Jurkat, Clone E6-1 (cell line): ENCODE data around the gene RILPL2.
A peak's percentile ranks its signal among the peaks of the same experiment; 100 is the strongest.
"Not testable (repeated sequence)": the region's sequence is repeated elsewhere in the genome, so short reads cannot be mapped to it uniquely, and the experiment has no call there.

Source experiments
- DNase-seq: peaks from one replicate; pipeline ENCODE4 v3.0.0-alpha.2; 2011; ENCODE audit warnings: low read depth, low spot score
- H3K4me3 ChIP-seq: 2 replicates; pipeline ENCODE4 v1.5.1; 2011; ENCODE audit warnings: mild to moderate bottlenecking, low read length, control low read depth, moderate library complexity

RILPL2 gene

GRCh38 chr12:123409284-123410040 is 27.0 kb downstream of the RILPL2 start:
- not testable (repeated sequence) for H3K4me3 ChIP-seq, DNase-seq

DNA sequence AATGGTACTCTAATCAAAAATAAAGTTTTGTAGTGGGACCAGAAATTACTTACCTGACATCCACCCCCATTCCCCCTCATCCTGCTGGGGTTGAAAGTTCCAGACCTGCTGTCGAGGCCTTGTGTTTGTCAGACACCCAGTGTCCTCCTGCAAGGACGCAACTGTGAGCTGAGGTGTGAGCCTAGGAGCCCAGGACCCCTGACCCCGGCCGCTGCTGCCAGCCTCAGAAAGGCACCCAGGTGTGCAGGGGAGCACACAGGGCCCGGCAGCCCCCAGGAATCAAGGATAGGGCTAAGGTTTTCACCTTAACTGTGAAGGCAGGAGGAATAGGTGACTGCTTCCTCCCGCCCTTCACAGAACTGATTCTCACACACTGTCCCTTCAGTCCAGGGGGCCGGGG is 27.9 kb downstream of the RILPL2 start:
- not testable (repeated sequence) for H3K4me3 ChIP-seq, DNase-seq

DNA sequence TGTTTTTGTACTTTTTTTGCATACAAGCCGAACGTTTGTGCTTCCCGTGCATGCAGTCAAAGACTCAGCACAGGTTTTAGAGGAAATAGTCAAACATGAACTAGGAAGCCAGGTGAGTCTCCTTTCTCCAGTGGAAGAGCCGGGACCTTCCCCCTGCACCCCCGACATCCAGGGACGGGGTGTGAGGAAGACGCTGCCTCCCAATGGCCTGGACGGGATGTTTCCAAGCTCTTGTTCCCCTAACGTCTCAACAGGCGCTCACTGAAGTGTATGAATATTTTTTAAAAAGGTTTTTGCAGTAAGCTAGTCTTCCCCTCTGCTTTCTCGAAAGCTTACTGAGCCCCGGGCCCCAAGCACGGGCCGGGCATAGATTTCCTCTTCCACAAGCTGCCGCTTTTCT is 28.6 kb downstream of the RILPL2 start:
- DNase-seq, result not testable (repeated sequence)

DNA sequence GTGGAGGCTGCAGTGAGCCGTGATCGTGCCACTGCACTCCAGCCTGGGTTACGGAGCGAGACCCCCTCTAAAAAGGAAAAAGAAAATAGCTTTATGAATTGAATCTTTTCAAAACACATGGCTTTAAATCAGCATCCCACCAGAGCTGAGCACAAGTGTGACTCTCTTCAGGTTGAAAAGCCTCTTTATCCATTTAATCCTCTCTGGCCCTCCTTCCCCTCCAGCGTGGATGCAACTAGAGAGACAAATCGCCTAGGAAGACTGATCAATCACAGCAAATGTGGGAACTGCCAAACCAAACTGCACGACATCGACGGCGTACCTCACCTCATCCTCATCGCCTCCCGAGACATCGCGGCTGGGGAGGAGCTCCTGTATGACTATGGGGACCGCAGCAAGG is 29.2 kb downstream of the RILPL2 start:
- not testable (repeated sequence) for H3K4me3 ChIP-seq, DNase-seq

More for the DNA sequence above, 28.6 kb downstream of the RILPL2 start:
- H3K4me3 ChIP-seq, result not testable (repeated sequence)

DNA sequence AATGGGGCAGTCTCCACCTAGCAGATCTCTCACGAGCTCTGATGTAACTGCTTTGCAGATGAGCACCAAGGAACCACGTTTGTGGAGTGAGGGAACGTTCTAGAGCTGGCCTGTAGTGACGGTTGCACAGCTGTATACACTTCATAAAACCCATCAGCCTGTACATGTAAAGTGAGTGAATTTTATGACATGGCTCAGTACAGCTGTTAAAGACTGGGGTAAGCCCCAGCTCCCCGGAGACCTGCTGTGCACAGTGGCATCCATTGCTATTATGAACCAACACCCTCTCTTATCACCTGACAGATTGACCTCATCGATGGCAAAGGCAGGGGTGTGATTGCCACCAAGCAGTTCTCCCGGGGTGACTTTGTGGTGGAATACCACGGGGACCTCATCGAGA is 31.9 kb downstream of the RILPL2 start:
- no peak overlapping the region for H3K4me3 ChIP-seq
- DNase-seq, result no peak

DNA sequence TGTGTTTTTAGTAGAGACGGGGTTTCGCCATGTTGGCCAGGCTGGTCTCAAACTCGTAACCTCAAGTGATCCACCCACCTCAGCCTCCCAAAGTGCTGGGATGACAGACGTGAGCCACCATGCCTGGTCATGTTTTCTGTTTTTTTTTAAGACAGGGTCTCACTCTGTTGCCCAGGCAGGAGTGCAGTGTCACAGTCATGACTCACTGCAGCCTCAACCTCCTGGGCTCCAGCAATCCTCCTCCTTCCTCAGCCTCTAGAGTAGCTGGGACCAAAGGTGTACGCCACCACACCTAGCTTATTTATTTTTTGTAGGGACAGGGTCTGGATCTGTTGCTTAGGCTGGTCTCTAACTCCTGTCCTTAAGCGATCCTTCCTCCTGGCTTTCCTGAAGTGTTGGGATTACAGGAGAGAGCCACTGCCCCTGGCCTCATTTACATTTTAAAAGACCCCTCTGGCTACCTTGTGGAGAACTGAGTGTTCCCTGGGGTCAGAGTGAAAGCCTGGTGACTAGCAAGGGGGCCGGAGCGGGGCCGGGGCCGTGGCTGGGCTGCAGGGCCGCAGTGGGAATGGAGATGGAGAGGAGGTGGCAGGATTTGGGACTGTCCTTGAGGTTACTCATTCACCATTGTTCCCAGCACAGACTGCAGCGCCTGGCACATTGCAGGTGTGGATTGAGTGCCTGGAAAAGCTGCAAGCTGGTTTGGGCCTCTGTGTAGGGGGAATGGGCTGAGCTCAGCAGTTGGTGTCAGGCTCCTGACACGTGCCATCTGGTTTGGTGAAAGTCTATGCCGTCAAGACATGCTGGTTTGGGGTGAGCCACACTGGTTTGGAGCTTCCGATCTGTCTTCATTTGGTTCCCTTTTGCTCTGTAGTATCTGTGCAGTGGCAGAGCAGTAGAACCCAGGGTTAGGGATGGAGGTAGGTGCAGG is 34.5 kb downstream of the RILPL2 start:
- DNase-seq, result no peak

DNA sequence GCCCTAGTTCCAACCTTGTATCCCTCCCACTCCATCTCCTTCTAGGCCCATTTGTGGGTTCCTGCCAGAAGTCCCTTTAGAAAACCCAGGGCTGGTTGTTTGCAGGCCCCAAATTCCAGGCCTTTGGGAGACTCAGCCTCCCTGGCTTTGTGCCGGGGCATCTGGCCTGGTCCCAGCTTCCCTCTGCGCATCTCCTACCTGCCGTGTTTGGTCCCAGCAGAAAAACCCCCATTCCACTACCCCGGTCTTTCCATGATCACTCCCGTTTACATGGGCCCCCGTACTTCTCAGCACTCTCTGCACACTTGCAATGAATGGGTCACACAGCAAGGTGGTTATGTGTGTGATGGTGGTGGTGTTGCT is 37.2 kb downstream of the RILPL2 start:
- no peak for DNase-seq
- no peak overlapping the region for H3K4me3 ChIP-seq

More for the DNA sequence above, 34.5 kb downstream of the RILPL2 start:
- no peak overlapping the region for H3K4me3 ChIP-seq

- DNase-seq, result no peak
- H3K4me3 ChIP-seq, result no peak overlapping the region
Measured at GRCh38 chr12:123398550-123399254, 37.8 kb downstream of the RILPL2 start.

DNA sequence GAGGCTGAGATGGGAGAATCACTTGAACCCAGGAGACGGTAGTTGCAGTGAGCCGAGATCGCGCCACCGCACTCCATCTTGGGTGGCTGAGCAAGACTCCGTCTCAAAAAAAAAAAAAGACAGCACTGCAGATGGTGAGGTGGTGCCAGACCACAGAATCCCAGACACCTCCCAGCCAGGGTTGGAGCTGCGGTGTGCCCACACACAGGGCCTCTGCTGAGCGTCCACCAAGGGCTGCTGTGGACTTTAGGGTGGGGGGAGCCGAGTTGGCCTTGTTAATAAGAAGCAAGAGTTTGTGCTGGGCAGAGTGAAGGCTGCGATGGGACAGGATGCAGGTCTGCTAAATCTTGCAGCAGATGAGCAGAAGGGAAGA is 38.3 kb downstream of the RILPL2 start:
- DNase-seq, result no peak
- no peak overlapping the region for H3K4me3 ChIP-seq

DNA sequence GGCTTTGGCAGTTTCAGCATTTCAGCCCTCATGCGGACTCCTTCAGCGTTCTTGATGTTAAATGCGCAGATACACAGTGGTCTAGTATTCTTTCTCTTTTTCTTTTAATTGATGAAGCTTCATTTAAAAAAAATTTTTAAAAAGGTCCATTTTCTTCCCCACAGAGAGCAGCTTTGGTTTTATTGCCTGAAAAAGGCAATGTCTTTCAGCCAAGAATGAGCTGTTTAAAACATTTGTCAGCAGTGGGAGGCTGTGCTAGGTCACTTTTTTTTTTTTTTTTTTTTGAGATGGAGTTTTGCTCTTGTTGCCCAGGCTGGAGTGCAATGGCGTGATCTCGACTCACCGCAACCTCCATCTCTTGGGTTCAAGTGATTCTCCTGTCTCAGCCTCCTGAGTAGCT is 39.1 kb downstream of the RILPL2 start:
- H3K4me3 ChIP-seq, result no peak overlapping the region
- DNase-seq, result no peak

- no peak overlapping the region for H3K4me3 ChIP-seq
Measured at GRCh38 chr12:123396954-123397353, 39.5 kb downstream of the RILPL2 start.

DNA sequence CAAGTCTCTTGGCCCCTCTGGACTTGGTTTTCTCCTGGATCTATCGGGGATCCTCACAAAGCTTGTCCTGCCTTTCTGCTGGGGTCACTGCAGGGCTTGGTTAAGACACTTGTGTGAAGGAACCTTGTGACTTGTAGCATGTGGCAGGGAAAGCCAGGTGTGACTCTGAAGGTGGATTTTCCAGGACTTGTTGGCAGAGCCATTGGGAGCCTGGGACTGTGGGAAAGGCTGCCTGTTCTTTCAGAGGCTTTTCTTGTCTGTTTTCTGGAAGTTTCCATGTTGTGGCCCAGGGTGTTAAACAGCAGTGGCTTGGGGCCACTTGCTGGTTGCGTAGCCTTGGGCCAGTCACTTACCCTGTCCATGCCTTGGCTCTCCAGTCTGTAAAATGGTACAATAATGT is 39.9 kb downstream of the RILPL2 start:
- H3K4me3 ChIP-seq, result no peak overlapping the region
- no peak for DNase-seq

More at GRCh38 chr12:123396954-123397353, 39.5 kb downstream of the RILPL2 start:
- DNase-seq, result no peak

DNA sequence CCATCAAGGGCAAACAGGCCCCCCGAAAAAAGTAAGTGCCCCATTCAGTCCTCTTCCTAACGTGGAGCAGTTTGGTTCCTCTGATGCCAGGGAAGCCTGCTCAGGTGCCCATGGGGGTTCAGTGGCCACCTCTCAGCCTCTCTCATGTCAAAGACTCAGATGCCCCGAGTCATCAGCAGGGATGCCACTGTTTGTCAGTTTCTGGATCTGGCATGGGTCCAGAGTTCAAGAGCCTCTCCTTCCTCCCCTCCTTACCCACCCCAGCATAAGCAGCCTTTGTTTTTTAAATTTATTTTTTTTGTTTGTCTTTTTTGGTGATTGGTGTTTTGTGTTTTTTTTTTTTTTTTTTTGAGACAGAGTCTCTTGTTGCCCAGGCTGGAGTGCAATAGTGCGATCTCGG is 41.2 kb downstream of the RILPL2 start:
- no peak overlapping the region for H3K4me3 ChIP-seq
- DNase-seq, result no peak

GRCh38 chr12:123393747-123394146 is 42.7 kb downstream of the RILPL2 start:
- no peak overlapping the region for H3K4me3 ChIP-seq
- DNase-seq, result no peak

DNA sequence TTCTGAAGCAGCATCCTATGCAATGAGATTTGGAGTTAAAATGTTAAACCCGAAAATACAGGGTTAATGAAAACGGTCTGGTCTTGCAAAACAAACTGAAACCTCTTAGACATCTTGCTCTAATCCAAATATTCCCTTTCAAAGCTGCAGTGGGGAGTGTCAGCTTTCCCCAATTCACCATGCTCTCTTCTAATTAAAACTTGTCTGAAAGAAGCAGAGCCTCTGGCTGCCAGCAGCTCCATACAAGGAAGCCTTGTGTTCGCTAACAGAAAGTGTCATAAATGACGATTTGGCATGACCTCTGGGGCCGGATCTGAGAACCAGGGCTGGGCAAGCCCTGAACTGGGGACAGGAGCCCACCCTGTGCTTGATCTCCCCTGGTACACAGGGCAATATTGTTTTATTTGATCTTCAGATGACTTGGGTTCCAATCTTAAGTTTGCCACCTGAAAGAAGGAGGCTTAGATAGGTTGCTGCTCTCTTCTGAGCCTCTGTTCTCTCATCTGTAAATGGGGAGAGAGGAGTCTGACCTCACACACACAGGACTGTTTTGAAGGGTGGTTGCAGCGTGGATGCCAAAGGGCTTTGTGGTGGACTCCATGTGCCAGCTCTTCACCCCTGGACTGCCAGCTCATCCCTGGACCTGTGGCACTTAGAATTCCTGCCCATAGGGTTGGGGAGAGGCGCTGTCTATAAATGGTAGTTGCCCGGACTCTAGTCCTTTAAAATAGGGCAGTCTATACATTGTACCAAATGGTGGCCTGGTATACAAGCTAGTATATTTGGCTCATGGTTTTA is 44.7 kb downstream of the RILPL2 start:
- no peak for DNase-seq
- H3K4me3 ChIP-seq, result no peak overlapping the region

DNA sequence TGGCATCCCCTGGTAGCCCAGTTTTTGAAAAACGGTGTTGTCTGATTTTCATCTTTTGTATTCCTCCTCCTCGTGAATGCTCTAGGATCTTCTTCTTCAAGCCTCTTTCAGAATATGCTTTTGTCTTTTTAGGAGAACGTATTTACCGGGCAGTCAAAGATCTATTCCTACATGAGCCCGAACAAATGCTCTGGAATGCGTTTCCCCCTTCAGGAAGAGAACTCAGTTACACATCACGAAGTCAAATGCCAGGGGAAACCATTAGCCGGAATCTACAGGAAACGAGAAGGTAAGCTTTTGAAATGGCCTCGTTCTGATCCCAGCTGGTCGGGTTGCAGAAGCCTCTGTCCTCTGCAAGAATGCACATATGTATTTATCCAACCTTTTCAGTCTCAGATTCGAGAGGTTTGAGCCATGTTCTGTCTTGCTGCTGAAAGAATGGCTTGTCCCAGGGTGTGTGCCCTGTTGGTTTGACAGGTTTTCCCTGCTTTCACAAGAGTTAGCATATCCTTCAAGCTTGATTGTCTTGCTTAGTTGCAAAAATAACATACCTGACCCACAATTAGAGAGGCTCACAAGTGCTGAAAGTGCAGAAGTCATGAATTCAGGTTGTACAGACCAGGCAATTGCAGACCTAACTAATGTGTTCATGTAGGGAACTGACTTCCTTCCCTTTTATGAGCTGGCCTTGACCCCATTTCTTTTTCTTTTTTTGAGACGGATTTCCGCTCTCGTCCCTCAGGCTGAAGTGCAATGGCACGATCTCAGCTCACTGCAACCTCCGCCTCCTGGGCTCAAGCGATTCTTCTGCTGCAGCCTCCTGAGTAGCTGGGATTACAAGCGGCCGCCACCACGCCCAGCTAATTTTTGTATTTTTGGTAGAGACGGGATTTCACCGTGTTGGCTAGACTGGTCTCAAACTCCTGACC is 45.7 kb downstream of the RILPL2 start:
- no peak overlapping the region for H3K4me3 ChIP-seq
- DNase-seq, result no peak

GRCh38 chr12:123389560-123390351 is 46.7 kb downstream of the RILPL2 start:
- H3K4me3 ChIP-seq, result peak overlapping the region; percentile 45
- no peak for DNase-seq
